Measurements from ENCODE around the gene FAXDC2.

The FAXDC2 gene

GRCh38 chr5:154865466-154866184, 15.2 kb upstream of the FAXDC2 start:
- H3K4me3 ChIP-seq (ENCODE audit: low read length) = no peak overlapping the region
- peaks cover 21% of the 10 kb centered on the region for H3K36me3 ChIP-seq (replicated peaks; ENCODE audit: low read depth, low read length)
- peaks cover 20% of the 10 kb centered on the region for H4K20me1 ChIP-seq (ENCODE audit: insufficient read depth, low read length)
- TF ChIP-seq, protein P1, sequence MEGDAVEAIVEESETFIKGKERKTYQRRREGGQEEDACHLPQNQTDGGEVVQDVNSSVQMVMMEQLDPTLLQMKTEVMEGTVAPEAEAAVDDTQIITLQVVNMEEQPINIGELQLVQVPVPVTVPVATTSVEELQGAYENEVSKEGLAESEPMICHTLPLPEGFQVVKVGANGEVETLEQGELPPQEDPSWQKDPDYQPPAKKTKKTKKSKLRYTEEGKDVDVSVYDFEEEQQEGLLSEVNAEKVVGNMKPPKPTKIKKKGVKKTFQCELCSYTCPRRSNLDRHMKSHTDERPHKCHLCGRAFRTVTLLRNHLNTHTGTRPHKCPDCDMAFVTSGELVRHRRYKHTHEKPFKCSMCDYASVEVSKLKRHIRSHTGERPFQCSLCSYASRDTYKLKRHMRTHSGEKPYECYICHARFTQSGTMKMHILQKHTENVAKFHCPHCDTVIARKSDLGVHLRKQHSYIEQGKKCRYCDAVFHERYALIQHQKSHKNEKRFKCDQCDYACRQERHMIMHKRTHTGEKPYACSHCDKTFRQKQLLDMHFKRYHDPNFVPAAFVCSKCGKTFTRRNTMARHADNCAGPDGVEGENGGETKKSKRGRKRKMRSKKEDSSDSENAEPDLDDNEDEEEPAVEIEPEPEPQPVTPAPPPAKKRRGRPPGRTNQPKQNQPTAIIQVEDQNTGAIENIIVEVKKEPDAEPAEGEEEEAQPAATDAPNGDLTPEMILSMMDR (IDR thresholded peaks at IDR 0.05; ENCODE audit: low read depth, low read length) = no peak
- TF ChIP-seq EZH2phosphoT487 (IDR thresholded peaks at IDR 0.05; ENCODE audit: low read depth) = no peak
- H3K9ac ChIP-seq (ENCODE audit: low read length) = no peak overlapping the region
- H3K4me2 ChIP-seq (ENCODE audit: low read length) = no peak overlapping the region
- H3K27me3 ChIP-seq (ENCODE audit: low read depth, low read length) = no peaks in the 10 kb centered on the region
- H3K9me3 ChIP-seq (ENCODE audit: insufficient read depth, low read length) = no peaks in the 10 kb centered on the region
- no peak overlapping the region for H3K27ac ChIP-seq (ENCODE audit: low read length)
- no peak overlapping the region for H2AFZ ChIP-seq (ENCODE audit: low read depth, low read length)
- peaks cover 42% of the 10 kb centered on the region for H3K79me2 ChIP-seq (ENCODE audit: low read length)
- H3K4me1 ChIP-seq (ENCODE audit: low read length) = peaks cover 16% of the 10 kb centered on the region

DNA sequence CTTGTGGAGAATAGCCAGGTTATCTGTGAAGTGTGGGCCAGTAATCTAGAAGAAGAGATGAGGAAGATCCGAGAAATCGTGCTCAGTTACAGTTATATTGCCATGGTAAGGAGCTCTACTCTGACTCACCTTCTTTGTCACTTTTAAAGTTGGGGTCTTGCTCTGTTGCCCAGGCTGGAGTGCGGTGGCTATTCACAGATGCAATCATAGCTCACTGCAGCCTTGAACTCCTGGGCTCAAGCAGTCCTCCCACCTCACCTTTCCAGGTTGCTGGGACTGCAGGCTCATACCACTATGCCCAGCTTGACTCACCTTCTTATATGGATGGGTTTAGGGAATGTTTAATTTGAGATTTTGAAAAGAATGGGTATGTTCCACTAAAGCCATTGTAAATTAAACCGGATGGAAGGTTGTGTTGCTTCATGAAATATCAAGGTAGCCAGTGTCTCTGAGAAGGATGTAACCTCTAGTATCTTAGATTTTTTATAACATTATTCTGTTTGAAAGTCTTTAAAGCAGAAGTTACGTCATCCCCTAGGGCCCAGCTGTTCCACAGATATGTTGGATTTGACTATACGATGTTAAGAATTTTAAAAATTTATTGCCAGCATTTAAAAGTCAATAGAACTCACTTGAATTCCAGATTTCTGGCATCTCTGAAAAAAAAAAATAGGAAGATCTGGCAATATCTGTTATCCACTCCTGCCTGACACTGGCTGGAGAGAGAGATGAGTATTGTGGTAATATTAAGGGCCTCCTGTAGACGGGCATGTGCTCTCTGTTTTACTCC, 13.1 kb upstream of the FAXDC2 start:
- H3K4me2 ChIP-seq (ENCODE audit: low read length) = no peak overlapping the region

GRCh38 chr5:154862766-154863165, 12.4 kb upstream of the FAXDC2 start:
- H4K20me1 ChIP-seq (ENCODE audit: insufficient read depth, low read length) = peaks cover 28% of the 10 kb centered on the region

More for the DNA sequence above, 13.1 kb upstream of the FAXDC2 start:
- no peak overlapping the region for H3K4me3 ChIP-seq (ENCODE audit: low read length)
- peaks cover 28% of the 10 kb centered on the region for H4K20me1 ChIP-seq (ENCODE audit: insufficient read depth, low read length)
- H3K27ac ChIP-seq (ENCODE audit: low read length) = no peak overlapping the region
- peaks cover 26% of the 10 kb centered on the region for H3K4me1 ChIP-seq (ENCODE audit: low read length)
- H3K27me3 ChIP-seq (ENCODE audit: low read depth, low read length) = no peaks in the 10 kb centered on the region
- TF ChIP-seq, protein P1 (IDR thresholded peaks at IDR 0.05; ENCODE audit: low read depth, low read length) = no peak
- TF ChIP-seq EZH2phosphoT487 (IDR thresholded peaks at IDR 0.05; ENCODE audit: low read depth) = no peak
- H3K36me3 ChIP-seq (replicated peaks; ENCODE audit: low read depth, low read length) = peaks cover 18% of the 10 kb centered on the region
- no peak overlapping the region for H3K9ac ChIP-seq (ENCODE audit: low read length)
- no peak overlapping the region for H2AFZ ChIP-seq (ENCODE audit: low read depth, low read length)
- no peaks in the 10 kb centered on the region for H3K9me3 ChIP-seq (ENCODE audit: insufficient read depth, low read length)
- H3K79me2 ChIP-seq (ENCODE audit: low read length) = peaks cover 64% of the 10 kb centered on the region

More at GRCh38 chr5:154862766-154863165, 12.4 kb upstream of the FAXDC2 start:
- H3K27me3 ChIP-seq (ENCODE audit: low read depth, low read length) = no peaks in the 10 kb centered on the region
- H3K9me3 ChIP-seq (ENCODE audit: insufficient read depth, low read length) = no peaks in the 10 kb centered on the region
- peak overlapping the region; percentile 37 for H3K4me2 ChIP-seq (ENCODE audit: low read length)
- no peak overlapping the region for H3K27ac ChIP-seq (ENCODE audit: low read length)
- H3K9ac ChIP-seq (ENCODE audit: low read length) = no peak overlapping the region
- peaks cover 18% of the 10 kb centered on the region for H3K36me3 ChIP-seq (replicated peaks; ENCODE audit: low read depth, low read length)
- no peak overlapping the region for H2AFZ ChIP-seq (ENCODE audit: low read depth, low read length)
- peaks cover 26% of the 10 kb centered on the region for H3K4me1 ChIP-seq (ENCODE audit: low read length)
- TF ChIP-seq, protein P1 (IDR thresholded peaks at IDR 0.05; ENCODE audit: low read depth, low read length) = no peak
- TF ChIP-seq EZH2phosphoT487 (IDR thresholded peaks at IDR 0.05; ENCODE audit: low read depth) = no peak
- H3K4me3 ChIP-seq (ENCODE audit: low read length) = no peak overlapping the region
- H3K79me2 ChIP-seq (ENCODE audit: low read length) = peaks cover 64% of the 10 kb centered on the region
